SK-N-SH (cell line): Measurements from ENCODE around the gene ANK3. TPM values are rescaled to one million over a fixed set of nuclear protein-coding genes. Genes with fewer than 3 reads are reported as not detected.

Experiments
- CTCF ChIA-PET: fragments of 300-600, 350-600 bp; formaldehyde crosslinking; extraction: SDS; loops from one replicate; lab custom pipeline; 2021; lab: Yijun Ruan, JAX
- POLR2A ChIA-PET: fragments of 350-600 bp; sonication (Branson Sonifier 250); formaldehyde crosslinking; extraction: SDS; loops from one replicate; lab custom pipeline; 2020; ENCODE audit warnings: antibody characterized with exemption, inconsistent platforms; lab: Yijun Ruan, JAX
- DNase-seq: peaks from one replicate; pipeline ENCODE4 v3.0.0; 2012
- H2AFZ ChIP-seq: fragments of 200-600 bp; sonication (generic); 2 replicates; pipeline ENCODE4 v1.8.1; 2016; ENCODE audit warnings: antibody characterized with exemption, mild to moderate bottlenecking, low read depth
- H3F3A ChIP-seq: fragments of 200-600 bp; sonication (generic); replicated peaks from 2 replicates; pipeline ENCODE3; 2016; ENCODE audit warnings: antibody characterized with exemption, mild to moderate bottlenecking; ENCODE audit not compliant: insufficient read depth
- H3K27ac ChIP-seq, 2 experiments: fragments of 200-500 bp in 1 of 2; fragments of 200-600 bp in 1 of 2; sonication (Bioruptor generic) in 1 of 2; sonication (generic), shearing (Covaris generic) in 1 of 2; 2 replicates each; pipeline versions ENCODE4 v1.5.1 to v1.6.1; 2014 to 2016; ENCODE audit warnings: low read depth in 2 of 2, inconsistent platforms in 1 of 2, low read length in 1 of 2, mild to moderate bottlenecking in 1 of 2, mixed read lengths in 1 of 2
- H3K27me3 ChIP-seq: fragments of 200-600 bp; sonication (generic), shearing (Covaris generic); 2 replicates; pipeline ENCODE4 v1.6.1; 2016; ENCODE audit warnings: mixed run types; ENCODE audit not compliant: insufficient read depth
- H3K36me3 ChIP-seq, 2 experiments: fragments of 200-500 bp in 1 of 2; fragments of 200-600 bp in 1 of 2; sonication (Bioruptor generic) in 1 of 2; sonication (generic) in 1 of 2; replicated peaks in 1 of 2; 2 replicates each; pipeline versions ENCODE3 to v1.5.1; 2014 to 2016; ENCODE audit warnings: low read length in 1 of 2, mild to moderate bottlenecking in 1 of 2; ENCODE audit not compliant: insufficient read depth in 2 of 2, control insufficient read depth in 1 of 2
- H3K4me1 ChIP-seq, 2 experiments: fragments of 200-500 bp in 1 of 2; fragments of 200-600 bp in 1 of 2; sonication (Bioruptor generic) in 1 of 2; sonication (generic), shearing (Covaris generic) in 1 of 2; 2 replicates each; pipeline versions ENCODE4 v1.5.1 to v1.6.1; 2014 to 2016; ENCODE audit warnings: low read depth in 1 of 2, low read length in 1 of 2, mixed run types in 1 of 2; ENCODE audit not compliant: insufficient read depth in 2 of 2, control insufficient read depth in 1 of 2
- H3K4me2 ChIP-seq: fragments of 200-600 bp; sonication (generic), shearing (Covaris generic); 2 replicates; pipeline ENCODE4 v1.6.1; 2017; ENCODE audit warnings: mixed run types
- H3K4me3 ChIP-seq, 2 experiments: fragments of 200-500 bp in 1 of 2; fragments of 200-600 bp in 1 of 2; sonication (Bioruptor generic) in 1 of 2; sonication (generic), shearing (Covaris generic) in 1 of 2; 2 replicates each; pipeline versions ENCODE4 v1.5.1 to v1.8.1; 2014 to 2016; ENCODE audit warnings: low read depth in 2 of 2, inconsistent platforms in 1 of 2, low read length in 1 of 2, mild to moderate bottlenecking in 1 of 2, mixed read lengths in 1 of 2, moderate library complexity in 1 of 2
- H3K79me2 ChIP-seq: fragments of 200-600 bp; sonication (generic); 2 replicates; pipeline ENCODE4 v1.8.1; 2017; ENCODE audit warnings: mild to moderate bottlenecking; ENCODE audit not compliant: insufficient read depth
- H3K9ac ChIP-seq: fragments of 200-600 bp; sonication (generic); 2 replicates; pipeline ENCODE4 v1.6.1; 2017; ENCODE audit warnings: mixed run types
- H3K9me2 ChIP-seq: fragments of 200-600 bp; sonication (generic); 2 replicates; pipeline ENCODE4 v1.6.1; 2017; ENCODE audit warnings: mixed run types
- H3K9me3 ChIP-seq: fragments of 200-600 bp; sonication (generic); 2 replicates; pipeline ENCODE4 v1.6.1; 2017; ENCODE audit warnings: mixed run types, mild to moderate bottlenecking, moderate library complexity
- H4K20me1 ChIP-seq: fragments of 200-600 bp; sonication (generic); 2 replicates; pipeline ENCODE4 v1.6.1; 2017; ENCODE audit warnings: mild to moderate bottlenecking, mixed run types; ENCODE audit not compliant: insufficient read depth
- EZH2phosphoT487 ChIP-seq: fragments of 200-600 bp; sonication (generic); IDR thresholded peaks from 2 replicates; pipeline ENCODE4 v1.6.1; 2017; ENCODE audit warnings: low read depth, mixed run types, mild to moderate bottlenecking, antibody characterized with exemption, moderate library complexity, borderline replicate concordance
- GATA2 ChIP-seq: sonication (generic); formaldehyde crosslinking; IDR thresholded peaks from 2 replicates; pipeline ENCODE4 v1.5.0; 2020; ENCODE audit warnings: mild to moderate bottlenecking, missing genetic modification reagents
- JUND ChIP-seq: IDR thresholded peaks from 2 replicates; pipeline ENCODE4 v1.4.0; 2012
- MXI1 ChIP-seq: IDR thresholded peaks from 2 replicates; pipeline ENCODE4 v1.6.1; 2012; ENCODE audit warnings: mild to moderate bottlenecking, low read depth, low read length, improper control_type of control experiment
- NFIC ChIP-seq: IDR thresholded peaks from 2 replicates; pipeline ENCODE4 v1.4.0; 2012; ENCODE audit warnings: borderline replicate concordance
- NRF1 ChIP-seq: IDR thresholded peaks from 2 replicates; pipeline ENCODE4 v1.6.1; 2012; ENCODE audit warnings: low read depth, mild to moderate bottlenecking, low read length
- POLR2AphosphoS5 ChIP-seq: IDR thresholded peaks from 2 replicates; pipeline ENCODE4 v1.6.1; 2012; ENCODE audit warnings: low read depth, low read length
- RFX5 ChIP-seq: IDR thresholded peaks from 2 replicates; pipeline ENCODE4 v1.6.1; 2012; ENCODE audit warnings: mild to moderate bottlenecking, improper control_type of control experiment, low read length
- SIN3A ChIP-seq: IDR thresholded peaks from 2 replicates; pipeline ENCODE4 v1.6.1; 2012; ENCODE audit warnings: low read depth, mild to moderate bottlenecking, low read length, moderate library complexity, borderline replicate concordance
- TAF1 ChIP-seq: IDR thresholded peaks from 2 replicates; pipeline ENCODE4 v1.6.1; 2012; ENCODE audit warnings: low read depth, mild to moderate bottlenecking, low read length, moderate library complexity, borderline replicate concordance
- TEAD4 ChIP-seq: IDR thresholded peaks from 2 replicates; pipeline ENCODE4 v1.4.0; 2012; ENCODE audit warnings: mild to moderate bottlenecking, borderline replicate concordance; ENCODE audit not compliant: insufficient read depth
- YY1 ChIP-seq: IDR thresholded peaks from 2 replicates; pipeline ENCODE4 v1.4.0; 2012; ENCODE audit warnings: low read depth, mild to moderate bottlenecking
- WGBS: methylation state at CpG from one replicate; pipeline ENCODE4 v1.1.6; 2017; ENCODE audit warnings: low lambda C conversion rate; 5-methylcytosine and 5-hydroxymethylcytosine counted together
- polyA plus RNA-seq, 3 experiments: library from polyadenylated mRNA; depleted of rRNA; stranded (reverse); fragments of >200 nt; gene quantifications; 2 replicates each; pipeline ENCODE4 v1.2.3, GENCODE V29; 2012
- TF ChIP-seq, protein P1 (sequence below): fragments of 200-600 bp; sonication (generic); IDR thresholded peaks from 2 replicates; pipeline ENCODE4 v1.6.1; 2017; ENCODE audit warnings: antibody characterized with exemption, mild to moderate bottlenecking, moderate library complexity
- TF ChIP-seq, protein P2 (sequence below): IDR thresholded peaks from 2 replicates; pipeline ENCODE4 v1.4.0; 2012; ENCODE audit warnings: low read depth
- TF ChIP-seq, protein P3 (sequence below): IDR thresholded peaks from 2 replicates; pipeline ENCODE4 v1.4.0; 2012; ENCODE audit warnings: low read depth, borderline replicate concordance
- TF ChIP-seq, protein P4 (sequence below): fragments of 150-350 bp; IDR thresholded peaks from 2 replicates; pipeline ENCODE4 v1.6.1; 2016; ENCODE audit warnings: mild to moderate bottlenecking, low read depth, low read length
- TF ChIP-seq, protein P5 (sequence below): IDR thresholded peaks from 2 replicates; pipeline ENCODE4; 2012

Gene ANK3
- polyA plus RNA-seq, 1 of the 3 experiments (the other 2 are of a cell fraction): 10.0 TPM

DNA sequence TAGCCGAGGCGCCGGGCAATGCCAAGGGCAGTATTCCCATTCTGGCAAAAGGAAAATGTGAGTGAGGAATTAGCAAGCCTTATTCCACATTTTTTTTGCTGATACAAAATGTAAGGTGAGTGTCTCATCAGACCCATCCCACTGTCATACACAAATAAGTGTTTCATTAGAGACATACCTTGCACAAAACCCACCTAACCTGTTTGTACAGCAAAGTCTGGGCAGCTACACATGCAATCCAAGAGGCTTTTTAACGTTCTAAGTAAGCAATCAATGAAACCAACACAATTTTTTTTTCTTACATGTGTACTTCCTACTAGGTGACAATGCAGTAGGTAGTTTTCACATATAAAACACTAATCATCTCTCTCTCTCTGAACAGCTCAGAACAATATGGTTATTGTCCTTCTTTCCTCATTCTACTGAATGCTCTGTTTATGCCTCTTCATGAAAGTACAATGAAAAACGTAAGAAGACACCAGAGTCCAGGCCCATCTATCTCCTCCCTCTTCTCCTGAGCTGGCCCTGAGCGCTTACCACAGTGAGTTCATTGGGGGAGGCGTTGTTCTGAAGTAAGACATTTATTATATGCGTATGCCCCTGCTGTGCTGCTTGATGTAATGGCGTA, 217.2 kb downstream of the ANK3 start (continued):
- TF ChIP-seq, protein P1, sequence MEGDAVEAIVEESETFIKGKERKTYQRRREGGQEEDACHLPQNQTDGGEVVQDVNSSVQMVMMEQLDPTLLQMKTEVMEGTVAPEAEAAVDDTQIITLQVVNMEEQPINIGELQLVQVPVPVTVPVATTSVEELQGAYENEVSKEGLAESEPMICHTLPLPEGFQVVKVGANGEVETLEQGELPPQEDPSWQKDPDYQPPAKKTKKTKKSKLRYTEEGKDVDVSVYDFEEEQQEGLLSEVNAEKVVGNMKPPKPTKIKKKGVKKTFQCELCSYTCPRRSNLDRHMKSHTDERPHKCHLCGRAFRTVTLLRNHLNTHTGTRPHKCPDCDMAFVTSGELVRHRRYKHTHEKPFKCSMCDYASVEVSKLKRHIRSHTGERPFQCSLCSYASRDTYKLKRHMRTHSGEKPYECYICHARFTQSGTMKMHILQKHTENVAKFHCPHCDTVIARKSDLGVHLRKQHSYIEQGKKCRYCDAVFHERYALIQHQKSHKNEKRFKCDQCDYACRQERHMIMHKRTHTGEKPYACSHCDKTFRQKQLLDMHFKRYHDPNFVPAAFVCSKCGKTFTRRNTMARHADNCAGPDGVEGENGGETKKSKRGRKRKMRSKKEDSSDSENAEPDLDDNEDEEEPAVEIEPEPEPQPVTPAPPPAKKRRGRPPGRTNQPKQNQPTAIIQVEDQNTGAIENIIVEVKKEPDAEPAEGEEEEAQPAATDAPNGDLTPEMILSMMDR: no peak
- no peak for TF ChIP-seq GATA2 (CRISPR knock-in tag)
- no peak for TF ChIP-seq SIN3A
- TF ChIP-seq, protein P2, sequence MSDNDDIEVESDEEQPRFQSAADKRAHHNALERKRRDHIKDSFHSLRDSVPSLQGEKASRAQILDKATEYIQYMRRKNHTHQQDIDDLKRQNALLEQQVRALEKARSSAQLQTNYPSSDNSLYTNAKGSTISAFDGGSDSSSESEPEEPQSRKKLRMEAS: no peak
- TF ChIP-seq EZH2phosphoT487: no peak
- TF ChIP-seq NRF1: no peak
- TF ChIP-seq, protein P3, sequence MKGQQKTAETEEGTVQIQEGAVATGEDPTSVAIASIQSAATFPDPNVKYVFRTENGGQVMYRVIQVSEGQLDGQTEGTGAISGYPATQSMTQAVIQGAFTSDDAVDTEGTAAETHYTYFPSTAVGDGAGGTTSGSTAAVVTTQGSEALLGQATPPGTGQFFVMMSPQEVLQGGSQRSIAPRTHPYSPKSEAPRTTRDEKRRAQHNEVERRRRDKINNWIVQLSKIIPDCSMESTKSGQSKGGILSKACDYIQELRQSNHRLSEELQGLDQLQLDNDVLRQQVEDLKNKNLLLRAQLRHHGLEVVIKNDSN: no peak
- TF ChIP-seq, protein P4, sequence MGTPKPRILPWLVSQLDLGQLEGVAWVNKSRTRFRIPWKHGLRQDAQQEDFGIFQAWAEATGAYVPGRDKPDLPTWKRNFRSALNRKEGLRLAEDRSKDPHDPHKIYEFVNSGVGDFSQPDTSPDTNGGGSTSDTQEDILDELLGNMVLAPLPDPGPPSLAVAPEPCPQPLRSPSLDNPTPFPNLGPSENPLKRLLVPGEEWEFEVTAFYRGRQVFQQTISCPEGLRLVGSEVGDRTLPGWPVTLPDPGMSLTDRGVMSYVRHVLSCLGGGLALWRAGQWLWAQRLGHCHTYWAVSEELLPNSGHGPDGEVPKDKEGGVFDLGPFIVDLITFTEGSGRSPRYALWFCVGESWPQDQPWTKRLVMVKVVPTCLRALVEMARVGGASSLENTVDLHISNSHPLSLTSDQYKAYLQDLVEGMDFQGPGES: no peak
- no peak for TF ChIP-seq RFX5
- TF ChIP-seq POLR2AphosphoS5: no peak
- no peak for TF ChIP-seq TEAD4

DNA sequence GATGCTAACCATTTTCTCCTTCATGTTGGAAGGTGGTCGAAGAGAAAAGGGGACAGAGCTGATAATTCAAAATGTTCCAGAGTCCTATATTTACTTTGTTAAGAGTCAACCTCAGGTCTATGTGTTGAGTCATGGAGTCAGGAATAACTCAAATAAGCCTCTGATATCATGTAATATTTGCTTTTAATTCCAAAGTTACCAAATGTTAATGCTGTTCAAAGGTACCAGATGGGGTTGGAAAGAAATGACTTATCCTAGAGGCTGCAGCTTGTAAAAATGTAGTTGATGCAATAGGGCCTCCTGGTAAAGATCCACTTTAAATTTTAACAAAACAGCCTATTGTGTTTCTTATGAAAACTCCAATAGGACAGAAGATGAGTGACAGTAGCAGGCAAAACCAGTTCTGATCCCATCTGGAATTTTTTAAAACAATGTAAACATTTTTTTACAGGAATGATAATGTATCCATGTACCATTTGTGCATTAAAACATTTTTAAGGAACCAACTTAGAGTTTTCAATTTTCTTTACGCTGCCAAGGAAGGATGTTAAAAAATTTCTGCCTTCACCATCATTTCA, 218.2 kb downstream of the ANK3 start:
- Histone ChIP-seq H3K27me3 (no peaks in the 10 kb centered on the region), H2AFZ (no peak overlapping the region), H3K9me3 (no peaks in the 10 kb centered on the region), H3K4me3 (no peak overlapping the region), H3F3A (peaks cover 6% of the 10 kb centered on the region), H3K4me2 (no peak overlapping the region), H3K36me3 (peaks cover 3% of the 10 kb centered on the region in 2 experiments), H3K79me2 (no peaks in the 10 kb centered on the region), H3K9me2 (no peaks in the 10 kb centered on the region), H4K20me1 (no peaks in the 10 kb centered on the region), H3K27ac (no peak overlapping the region), H3K4me1 (peaks cover 0 to 3% of the 10 kb centered on the region in 2 experiments; a peak in 2 of 4 replicates), H3K9ac (no peak overlapping the region)
- CTCF ChIA-PET: interaction anchor here (0.8 kb wide), 1 partner anchor 22 kb away, joined by 3 read pairs; no protein-coding TSS in a partner anchor
- no peak for DNase-seq
- TF ChIP-seq MXI1 (no peak), NFIC (no peak), TAF1 (no peak), TEAD4 (no peak), YY1 (no peak), JUND (no peak)
- TF ChIP-seq, protein P4: no peak
- TF ChIP-seq, protein P5, sequence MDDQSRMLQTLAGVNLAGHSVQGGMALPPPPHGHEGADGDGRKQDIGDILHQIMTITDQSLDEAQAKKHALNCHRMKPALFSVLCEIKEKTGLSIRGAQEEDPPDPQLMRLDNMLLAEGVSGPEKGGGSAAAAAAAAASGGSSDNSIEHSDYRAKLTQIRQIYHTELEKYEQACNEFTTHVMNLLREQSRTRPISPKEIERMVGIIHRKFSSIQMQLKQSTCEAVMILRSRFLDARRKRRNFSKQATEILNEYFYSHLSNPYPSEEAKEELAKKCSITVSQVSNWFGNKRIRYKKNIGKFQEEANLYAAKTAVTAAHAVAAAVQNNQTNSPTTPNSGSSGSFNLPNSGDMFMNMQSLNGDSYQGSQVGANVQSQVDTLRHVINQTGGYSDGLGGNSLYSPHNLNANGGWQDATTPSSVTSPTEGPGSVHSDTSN: no peak
- TF ChIP-seq, protein P2: no peak
- 74% methylated on average over 2 of the region's 2 CpGs for WGBS
- POLR2A ChIA-PET: no interaction called here
